GM18505 (cell line): ENCODE data around the gene ADPRM.
"Not testable (repeated sequence)": the region's sequence is repeated elsewhere in the genome, so short reads cannot be mapped to it uniquely, and the experiment has no call there.

Experiments
- ATAC-seq: cut with Tn5 transposase; IDR thresholded peaks from one replicate; pipeline ENCODE4 v1.9.1; 2021; ENCODE audit not compliant: unreplicated experiment
- POLR2A ChIP-seq: IDR thresholded peaks from 4 replicates; pipeline ENCODE4 v1.6.1; 2011; ENCODE audit warnings: borderline replicate concordance; ENCODE audit not compliant: insufficient read depth, insufficient read length; ENCODE audit errors: extremely low read depth

The ADPRM gene

GRCh38 chr17:10726196-10726595 lies 28.8 kb downstream of the ADPRM start:
- ATAC-seq, result no peak
- no peak for TF ChIP-seq POLR2A

- no peak for ATAC-seq
- no peak for TF ChIP-seq POLR2A
Measured at GRCh38 chr17:10727192-10727591, 29.8 kb downstream of the ADPRM start.

- TF ChIP-seq POLR2A, result no peak
- no peak for ATAC-seq
Measured at GRCh38 chr17:10728331-10728892, 31.0 kb downstream of the ADPRM start.

GRCh38 chr17:10729334-10730193 lies 32.2 kb downstream of the ADPRM start, which contains the start of gene TMEM220:
TMEM220 (minus strand) TSS chr17:10730023; CDS start chr17:10729851, 172 bp downstream.
- ATAC-seq, result peak; percentile 70
- peak; percentile 33 for TF ChIP-seq POLR2A

GRCh38 chr17:10730247-10730646 lies 32.9 kb downstream of the ADPRM start:
- not testable (repeated sequence) for ATAC-seq

- no peak for ATAC-seq
- TF ChIP-seq POLR2A, result no peak
Measured at GRCh38 chr17:10731408-10731879, 34.0 kb downstream of the ADPRM start.

GRCh38 chr17:10732121-10732520 lies 34.7 kb downstream of the ADPRM start:
- ATAC-seq, result not testable (repeated sequence)

GRCh38 chr17:10733666-10734065 lies 36.3 kb downstream of the ADPRM start:
- no peak for ATAC-seq
- TF ChIP-seq POLR2A, result no peak

GRCh38 chr17:10735251-10735650 lies 37.9 kb downstream of the ADPRM start:
- no peak for ATAC-seq
- no peak for TF ChIP-seq POLR2A

GRCh38 chr17:10735821-10736220 lies 38.4 kb downstream of the ADPRM start:
- no peak for TF ChIP-seq POLR2A

GRCh38 chr17:10737168-10737622 lies 39.8 kb downstream of the ADPRM start:
- peak; percentile 52 for ATAC-seq
- TF ChIP-seq POLR2A, result no peak

More at GRCh38 chr17:10735821-10736220, 38.4 kb downstream of the ADPRM start:
- ATAC-seq, result no peak

GRCh38 chr17:10737736-10738135 lies 40.3 kb downstream of the ADPRM start:
- TF ChIP-seq POLR2A, result no peak
- no peak for ATAC-seq

- no peak for TF ChIP-seq POLR2A
- ATAC-seq, result no peak
Measured at GRCh38 chr17:10738521-10739258, 41.3 kb downstream of the ADPRM start.
